K562 (cell line): ENCODE data around the gene MCTS1. TPM values are rescaled to one million over a fixed set of nuclear protein-coding genes. Genes with fewer than 3 reads are reported as not detected.

Experiments
- ATAC-seq: fragments of 200-7000 bp; cut with Tn5 transposase; 3 replicates; pipeline ENCODE4 v1.9.1; 2020; ENCODE audit warnings: moderate library complexity
- BruUV-seq: library from RNA; stranded (reverse); fragments of 400-500 nt; replicated peaks from 2 replicates; lab custom pipeline; 2021; lab: Mats Ljungman, UMichigan
- CTCF ChIA-PET: fragments of 300-600 bp; formaldehyde crosslinking; extraction: SDS; loops from one replicate; lab custom pipeline; 2021; ENCODE audit warnings: low intra/inter-chr PET ratio; lab: Yijun Ruan, JAX
- POLR2A ChIA-PET: fragments of 300-600, 350-650 bp; sonication (Branson Sonifier 250); formaldehyde crosslinking; extraction: SDS; loops from one replicate; lab custom pipeline; 2021; ENCODE audit warnings: antibody characterized with exemption, inconsistent platforms; lab: Yijun Ruan, JAX
- DNase-seq, 4 experiments: peaks; one replicate each; pipeline versions ENCODE4 v3.0.0 to v3.0.0-alpha.2; 2011 to 2018; ENCODE audit warnings: low spot score in 3 of 4, mixed read lengths in 3 of 4; ENCODE audit errors: extremely low read depth in 1 of 4
- FAIRE-seq: peaks from 2 replicates; lab custom pipeline; 2011; peaks lifted over from hg19 to GRCh38; lab: Jason Lieb, UNC
- H2AFZ ChIP-seq: 2 replicates; pipeline ENCODE4 v1.6.0; 2011; ENCODE audit warnings: low read depth, low read length, control low read depth, inconsistent platforms
- H3K27ac ChIP-seq: fragments of 200-600 bp; 3 replicates; pipeline ENCODE4 v1.8.0; 2011; ENCODE audit warnings: low read depth, mild to moderate bottlenecking, control low read depth, inconsistent platforms, low read length, moderate library complexity, mixed read lengths; ENCODE audit errors: extremely low read depth
- H3K27me3 ChIP-seq, 2 experiments: fragments of 300-600 bp in 1 of 2; 2 replicates in 1 of 2; 3 replicates in 1 of 2; pipeline versions ENCODE4 v1.6.0 to v1.8.0; 2011; ENCODE audit warnings: inconsistent platforms in 2 of 2, low read length in 2 of 2, mild to moderate bottlenecking in 1 of 2, mixed read lengths in 1 of 2, moderate library complexity in 1 of 2; ENCODE audit not compliant: control insufficient read depth in 2 of 2, insufficient read depth in 2 of 2
- H3K36me3 ChIP-seq: fragments of 300-600 bp; 3 replicates; pipeline ENCODE4 v1.8.0; 2011; ENCODE audit warnings: mild to moderate bottlenecking, low read length, inconsistent platforms; ENCODE audit not compliant: control insufficient read depth, insufficient read depth
- H3K4me1 ChIP-seq, 2 experiments: fragments of 200-600 bp in 1 of 2; replicated peaks in 1 of 2; 2 replicates in 1 of 2; 3 replicates in 1 of 2; pipeline versions ENCODE4 v1.5.1 to v1.8.0; 2011; ENCODE audit warnings: inconsistent platforms in 2 of 2, low read length in 2 of 2, mild to moderate bottlenecking in 1 of 2, mixed read lengths in 1 of 2, moderate library complexity in 1 of 2; ENCODE audit not compliant: control insufficient read depth in 2 of 2, insufficient read depth in 2 of 2
- H3K4me2 ChIP-seq: 2 replicates; pipeline ENCODE4 v1.6.1; 2011; ENCODE audit warnings: low read length, control low read depth, inconsistent platforms, mixed read lengths; ENCODE audit not compliant: insufficient read depth
- H3K4me3 ChIP-seq: fragments of 200-600 bp; sonication (generic), shearing (Covaris generic); 2 replicates; pipeline ENCODE4 v1.5.1; 2016; ENCODE audit warnings: control low read depth, inconsistent platforms
- H3K79me2 ChIP-seq: fragments of 200-600 bp; 3 replicates; pipeline ENCODE4 v1.8.0; 2011; ENCODE audit warnings: low read length, inconsistent platforms; ENCODE audit not compliant: control insufficient read depth, insufficient read depth
- H3K9ac ChIP-seq, 2 experiments: 2 replicates each; pipeline versions ENCODE4 v1.6.0 to v1.6.1; 2011; ENCODE audit warnings: low read depth in 2 of 2, low read length in 2 of 2, control low read depth in 1 of 2, inconsistent platforms in 1 of 2, mild to moderate bottlenecking in 1 of 2, mixed read lengths in 1 of 2; ENCODE audit not compliant: insufficient read depth in 1 of 2
- H3K9me1 ChIP-seq: one replicate; pipeline ENCODE4 v1.6.0; 2011; ENCODE audit warnings: inconsistent platforms, mild to moderate bottlenecking, low read length, moderate library complexity; ENCODE audit not compliant: control insufficient read depth, insufficient read depth
- H3K9me3 ChIP-seq: replicated peaks from 2 replicates; pipeline ENCODE4 v1.5.1; 2011; ENCODE audit warnings: low read depth, low read length, inconsistent platforms; ENCODE audit not compliant: control insufficient read depth, insufficient read depth
- H4K20me1 ChIP-seq: replicated peaks from 2 replicates; pipeline ENCODE4 v1.6.1; 2011; ENCODE audit warnings: low read length, inconsistent platforms, mixed read lengths; ENCODE audit not compliant: control insufficient read depth, insufficient read depth
- EP400 ChIP-seq: fragments of 450-650 bp; IDR thresholded peaks from 2 replicates; pipeline ENCODE4 v1.6.1; 2017; ENCODE audit warnings: antibody characterized with exemption, mild to moderate bottlenecking, moderate library complexity
- HMG20A ChIP-seq: fragments of 450-650 bp; formaldehyde crosslinking; conservative IDR thresholded peaks from 2 replicates; pipeline ENCODE4 v1.4.0; 2020; ENCODE audit warnings: mild to moderate bottlenecking, mixed read lengths
- PTTG1 ChIP-seq: fragments of 450-650 bp; IDR thresholded peaks from 2 replicates; pipeline ENCODE4 v1.6.1; 2016; ENCODE audit warnings: low read depth, mild to moderate bottlenecking, missing genetic modification characterization, missing compliant biosample characterization
- SRSF3 ChIP-seq: fragments of 200-400 bp; formaldehyde crosslinking; IDR thresholded peaks from 2 replicates; pipeline ENCODE4 v1.6.1; 2016; ENCODE audit warnings: mild to moderate bottlenecking, low read length, moderate library complexity; ENCODE audit not compliant: insufficient read depth
- WHSC1 ChIP-seq: IDR thresholded peaks from one replicate; pipeline ENCODE4 v1.6.1; 2012; ENCODE audit warnings: low read length, control low read depth, inconsistent platforms
- ZSCAN29 ChIP-seq: fragments of 450-650 bp; IDR thresholded peaks from 2 replicates; pipeline ENCODE4 v1.6.1; 2017
- WGBS: fragments of 100-300 bp; shearing (Covaris generic); methylation state at CpG from one replicate; pipeline ENCODE4 v1.1.6; 2016; ENCODE audit warnings: low coverage, mixed read lengths; ENCODE audit not compliant: insufficient coverage; ENCODE audit errors: missing lambda C conversion rate; 5-methylcytosine and 5-hydroxymethylcytosine counted together
- in situ Hi-C: fragments of 300-500 bp; cut with MboI; formaldehyde crosslinking; loops from 4 replicates; pipeline ENCODE4 v1.15.0; 2018; ENCODE audit warnings: inconsistent platforms, mixed read lengths
- intact Hi-C: fragments of 100-400 bp; cut with micrococcal nuclease; formaldehyde crosslinking; loops from 2 replicates; pipeline ENCODE4 v1.14.2; 2022
- polyA plus RNA-seq, 8 experiments: library from polyadenylated mRNA; depleted of rRNA in 4 of 8; stranded (reverse) in 5 of 8; unstranded in 3 of 8; fragments of >200 nt; fragmentation: Nextera tagmentation in 2 of 8; fragmentation: Illumina TruSeq in 1 of 8; extraction: Ambion mirVana in 2 of 8; extraction: Trizol in 1 of 8; gene quantifications; 2 replicates each; pipeline versions ENCODE4 v1.2.1 to v1.2.3, GENCODE V29; 2011 to 2014; ENCODE audit warnings: inconsistent platforms in 1 of 8, missing spikeins in 1 of 8
- total RNA-seq, 7 experiments: library from RNA; depleted of rRNA in 6 of 7; stranded (reverse); fragments of >200 nt in 6 of 7; fragmentation: Illumina TruSeq in 2 of 7; extraction: Trizol in 2 of 7; gene quantifications; 2 replicates each; pipeline versions ENCODE4 v1.2.1 to v1.2.3, GENCODE V29; 2011 to 2021; ENCODE audit warnings: low replicate concordance in 1 of 7
- TF ChIP-seq, protein P1 (sequence below): IDR thresholded peaks from 2 replicates; pipeline ENCODE4 v1.6.1; 2011; ENCODE audit warnings: borderline replicate concordance, low read depth, mild to moderate bottlenecking, moderate library complexity, low read length; ENCODE audit not compliant: insufficient read depth, poor library complexity, severe bottlenecking
- TF ChIP-seq, protein P2 (sequence below): conservative IDR thresholded peaks from 2 replicates; pipeline ENCODE4 v1.6.1; 2011; ENCODE audit warnings: low read depth, mild to moderate bottlenecking, low read length; ENCODE audit not compliant: control insufficient read depth
- TF ChIP-seq, protein P3 (sequence below): fragments of 250-450 bp; sonication (Bioruptor Pico); IDR thresholded peaks from 2 replicates; pipeline ENCODE4 v1.5.1; 2021; ENCODE audit warnings: mild to moderate bottlenecking

Gene MCTS1
- total and polyA plus RNA-seq, 9 of the 15 experiments (the other 6 are each of a cell fraction or from before 2014, with no cell fraction given): 65.3 to 300 (median 152) TPM

DNA sequence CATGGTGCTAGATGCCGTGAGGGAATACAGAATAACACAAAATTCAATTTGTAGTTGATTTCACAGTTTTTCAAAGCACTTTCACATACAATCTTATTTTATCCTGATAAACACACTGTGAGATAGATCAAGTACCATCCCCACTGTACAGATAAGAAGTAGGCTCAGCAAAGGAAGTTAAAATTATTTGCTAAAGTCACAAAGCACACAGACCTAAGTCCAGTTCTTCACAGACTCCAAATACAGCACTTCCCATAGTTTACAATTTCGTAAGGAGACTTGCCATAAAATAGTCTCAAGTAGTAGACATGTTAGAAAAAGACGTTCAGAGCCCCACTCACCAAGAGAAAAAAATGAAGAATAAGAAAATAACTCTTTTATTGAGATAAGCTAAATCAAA is 35.3 kb upstream of the MCTS1 start:
- no peak overlapping the region for H3K4me3 ChIP-seq
- H3K9me3 ChIP-seq: no peaks in the 10 kb centered on the region
- H3K9me1 ChIP-seq: no peaks in the 10 kb centered on the region
- POLR2A ChIA-PET: no interaction called here
- WGBS: 21% methylated on average over 3 of the region's 3 CpGs
- peaks cover 7 to 23% of the 10 kb centered on the region in 2 experiments for H3K4me1 ChIP-seq
- H2AFZ ChIP-seq: 0 out of 2 replicates have a peak overlapping the region, but pooled peaks have one; percentile 9
- BruUV-seq: no TSS peak
- intact Hi-C loops: no loop called here
- no peaks in the 10 kb centered on the region for H3K36me3 ChIP-seq
- DNase-seq (no peak), FAIRE-seq (no peak), ATAC-seq (no peak)
- no peaks in the 10 kb centered on the region for H4K20me1 ChIP-seq
- no peak overlapping the region for H3K27ac ChIP-seq
- in situ Hi-C loops: no loop called here
- CTCF ChIA-PET: no interaction called here
- no peak for TF ChIP-seq WHSC1
- TF ChIP-seq EP400: no peak
- TF ChIP-seq, protein P1, sequence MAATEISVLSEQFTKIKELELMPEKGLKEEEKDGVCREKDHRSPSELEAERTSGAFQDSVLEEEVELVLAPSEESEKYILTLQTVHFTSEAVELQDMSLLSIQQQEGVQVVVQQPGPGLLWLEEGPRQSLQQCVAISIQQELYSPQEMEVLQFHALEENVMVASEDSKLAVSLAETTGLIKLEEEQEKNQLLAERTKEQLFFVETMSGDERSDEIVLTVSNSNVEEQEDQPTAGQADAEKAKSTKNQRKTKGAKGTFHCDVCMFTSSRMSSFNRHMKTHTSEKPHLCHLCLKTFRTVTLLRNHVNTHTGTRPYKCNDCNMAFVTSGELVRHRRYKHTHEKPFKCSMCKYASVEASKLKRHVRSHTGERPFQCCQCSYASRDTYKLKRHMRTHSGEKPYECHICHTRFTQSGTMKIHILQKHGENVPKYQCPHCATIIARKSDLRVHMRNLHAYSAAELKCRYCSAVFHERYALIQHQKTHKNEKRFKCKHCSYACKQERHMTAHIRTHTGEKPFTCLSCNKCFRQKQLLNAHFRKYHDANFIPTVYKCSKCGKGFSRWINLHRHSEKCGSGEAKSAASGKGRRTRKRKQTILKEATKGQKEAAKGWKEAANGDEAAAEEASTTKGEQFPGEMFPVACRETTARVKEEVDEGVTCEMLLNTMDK: no peak
- no peak for TF ChIP-seq HMG20A (CRISPR knock-in tag)
- no peak for TF ChIP-seq SRSF3
- TF ChIP-seq ZSCAN29: no peak
- TF ChIP-seq, protein P2, sequence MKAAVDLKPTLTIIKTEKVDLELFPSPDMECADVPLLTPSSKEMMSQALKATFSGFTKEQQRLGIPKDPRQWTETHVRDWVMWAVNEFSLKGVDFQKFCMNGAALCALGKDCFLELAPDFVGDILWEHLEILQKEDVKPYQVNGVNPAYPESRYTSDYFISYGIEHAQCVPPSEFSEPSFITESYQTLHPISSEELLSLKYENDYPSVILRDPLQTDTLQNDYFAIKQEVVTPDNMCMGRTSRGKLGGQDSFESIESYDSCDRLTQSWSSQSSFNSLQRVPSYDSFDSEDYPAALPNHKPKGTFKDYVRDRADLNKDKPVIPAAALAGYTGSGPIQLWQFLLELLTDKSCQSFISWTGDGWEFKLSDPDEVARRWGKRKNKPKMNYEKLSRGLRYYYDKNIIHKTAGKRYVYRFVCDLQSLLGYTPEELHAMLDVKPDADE: no peak
- TF ChIP-seq PTTG1 (tag): no peak
- TF ChIP-seq, protein P3, sequence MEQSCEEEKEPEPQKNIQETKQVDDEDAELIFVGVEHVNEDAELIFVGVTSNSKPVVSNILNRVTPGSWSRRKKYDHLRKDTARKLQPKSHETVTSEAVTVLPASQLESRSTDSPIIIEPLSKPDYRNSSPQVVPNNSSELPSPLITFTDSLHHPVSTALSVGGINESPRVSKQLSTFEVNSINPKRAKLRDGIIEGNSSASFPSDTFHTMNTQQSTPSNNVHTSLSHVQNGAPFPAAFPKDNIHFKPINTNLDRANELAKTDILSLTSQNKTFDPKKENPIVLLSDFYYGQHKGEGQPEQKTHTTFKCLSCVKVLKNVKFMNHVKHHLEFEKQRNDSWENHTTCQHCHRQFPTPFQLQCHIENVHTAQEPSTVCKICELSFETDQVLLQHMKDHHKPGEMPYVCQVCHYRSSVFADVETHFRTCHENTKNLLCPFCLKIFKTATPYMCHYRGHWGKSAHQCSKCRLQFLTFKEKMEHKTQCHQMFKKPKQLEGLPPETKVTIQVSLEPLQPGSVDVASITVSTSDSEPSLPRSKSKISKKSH (CRISPR knock-in tag): no peak
- no peak overlapping the region for H3K4me2 ChIP-seq
- H3K79me2 ChIP-seq: no peaks in the 10 kb centered on the region
- H3K9ac ChIP-seq: no peak overlapping the region
- no peaks in the 10 kb centered on the region for H3K27me3 ChIP-seq
